Sigmoid colon (tissue), 7 donors: ENCODE measurements around the gene MGMT. TPM values are rescaled to one million over a fixed set of nuclear protein-coding genes. Genes with fewer than 3 reads are reported as not detected.

Source experiments
- DNase-seq: peaks from one replicate; pipeline ENCODE4 v3.0.0-alpha.2; 2019
- H3K27ac ChIP-seq, 4 donors: fragments of 200-600 bp; sonication (generic); one replicate each; pipeline ENCODE4 v1.5.1; 2016 to 2019; ENCODE audit warnings: mild to moderate bottlenecking in 1 of 4
- H3K27me3 ChIP-seq, 3 donors: fragments of 200-600 bp; sonication (generic); one replicate each; pipeline ENCODE4 v1.5.1; 2019; ENCODE audit warnings: mild to moderate bottlenecking in 1 of 3
- H3K36me3 ChIP-seq, 4 donors: fragments of 200-600 bp; sonication (generic); one replicate each; pipeline ENCODE4 v1.5.1; 2016 to 2019
- H3K4me1 ChIP-seq, 4 donors: fragments of 200-600 bp; sonication (generic); one replicate each; pipeline ENCODE4 v1.5.1; 2017 to 2019
- H3K4me3 ChIP-seq, 4 donors: fragments of 200-600 bp; sonication (generic); one replicate each; pipeline ENCODE4 v1.5.1; 2017 to 2019; ENCODE audit warnings: mild to moderate bottlenecking in 2 of 4, moderate library complexity in 1 of 4
- H3K9me3 ChIP-seq, 4 donors: fragments of 200-600 bp in 3 of 4; sonication (generic) in 3 of 4; one replicate each; pipeline versions ENCODE4 v1.5.1 to v1.6.1; 2013 to 2019
- CTCF ChIP-seq, 4 experiments: fragments of 450-650 bp in 3 of 4; fragments of 200-600 bp in 1 of 4; IDR thresholded peaks; one replicate each; pipeline ENCODE4 v1.5.1; 2016 to 2019; ENCODE audit warnings: antibody characterized with exemption in 4 of 4, mild to moderate bottlenecking in 3 of 4, moderate library complexity in 2 of 4
- EP300 ChIP-seq, 4 donors: sonication (generic); formaldehyde crosslinking; IDR thresholded peaks; one replicate each; pipeline ENCODE4 v1.6.1; 2017; ENCODE audit warnings: antibody characterized with exemption in 4 of 4
- POLR2A ChIP-seq, 2 donors: fragments of 450-650 bp; IDR thresholded peaks; one replicate each; pipeline ENCODE4 v1.6.1; 2016; ENCODE audit warnings: antibody characterized with exemption in 2 of 2, mild to moderate bottlenecking in 2 of 2, moderate library complexity in 2 of 2
- POLR2AphosphoS5 ChIP-seq, 4 donors: sonication (generic); formaldehyde crosslinking; IDR thresholded peaks; one replicate each; pipeline ENCODE4 v1.6.1; 2017; ENCODE audit warnings: antibody characterized with exemption in 4 of 4
- WGBS, 2 donors: extraction: QIAGEN DNeasy Blood & Tissue Kit; methylation state at CpG; one replicate each; pipeline ENCODE4 v1.1.7; 2013; 5-methylcytosine and 5-hydroxymethylcytosine counted together
- intact Hi-C: fragments of 100-400 bp; cut with DNase I; formaldehyde crosslinking; loops from one replicate; pipeline ENCODE4 v1.15.1; 2023
- polyA plus RNA-seq, 3 donors: library from polyadenylated mRNA; stranded (reverse); fragments of 200-250 nt; gene quantifications; one replicate each; pipeline ENCODE4 v1.2.3, GENCODE V29; 2013
- total RNA-seq, 4 donors: library from RNA; depleted of rRNA; stranded (reverse); fragments of >200 nt; gene quantifications; one replicate each; pipeline ENCODE4 v1.1.0, GENCODE V29; 2016
- donor health status: healthy with polysubstance abuse.
- donor health status: Bipolar disorder and iron deficiency.
- donor health status: healthy.

MGMT gene
- total and polyA plus RNA-seq, 7 donors, result 7.2 to 40.3 (median 24.3) TPM

DNA sequence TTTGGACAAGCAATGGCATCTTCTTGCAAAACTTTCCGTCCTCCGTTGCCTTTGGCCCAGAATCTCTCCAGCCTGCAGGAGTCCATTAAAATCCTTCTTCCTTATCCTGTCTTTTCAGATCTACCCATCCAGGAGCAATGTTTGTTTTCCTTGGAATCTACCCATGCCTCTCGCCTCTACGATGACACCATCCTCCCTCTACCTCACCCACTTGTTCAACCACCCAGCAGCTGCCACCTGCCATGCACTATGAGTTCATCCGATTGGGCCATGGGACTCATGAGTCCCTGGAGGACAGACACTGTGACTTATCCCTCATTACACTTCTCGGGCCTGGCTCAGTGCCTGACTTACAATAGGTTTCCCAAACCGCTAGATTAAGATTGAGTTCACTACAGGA is 26.8 kb upstream of the MGMT start:
- H3K4me1 ChIP-seq, result no peaks in the 10 kb centered on the region
- no peaks in the 10 kb centered on the region for H3K27me3 ChIP-seq
- no peaks in the 10 kb centered on the region for H3K9me3 ChIP-seq
- no peak for TF ChIP-seq CTCF (IDR thresholded peaks at IDR 0.05)
- no peak for TF ChIP-seq EP300 (IDR thresholded peaks at IDR 0.05)
- TF ChIP-seq POLR2A (IDR thresholded peaks at IDR 0.05), result no peak
- no peak for TF ChIP-seq POLR2AphosphoS5 (IDR thresholded peaks at IDR 0.05)
- H3K4me3 ChIP-seq, result no peak overlapping the region
- 90 to 91% methylated on average over 7 of the region's 7 CpGs for WGBS, 2 donors
- intact Hi-C loops, result no loop called here
- no peak for DNase-seq
- H3K27ac ChIP-seq, result no peak overlapping the region
- H3K36me3 ChIP-seq, result no peaks in the 10 kb centered on the region

DNA sequence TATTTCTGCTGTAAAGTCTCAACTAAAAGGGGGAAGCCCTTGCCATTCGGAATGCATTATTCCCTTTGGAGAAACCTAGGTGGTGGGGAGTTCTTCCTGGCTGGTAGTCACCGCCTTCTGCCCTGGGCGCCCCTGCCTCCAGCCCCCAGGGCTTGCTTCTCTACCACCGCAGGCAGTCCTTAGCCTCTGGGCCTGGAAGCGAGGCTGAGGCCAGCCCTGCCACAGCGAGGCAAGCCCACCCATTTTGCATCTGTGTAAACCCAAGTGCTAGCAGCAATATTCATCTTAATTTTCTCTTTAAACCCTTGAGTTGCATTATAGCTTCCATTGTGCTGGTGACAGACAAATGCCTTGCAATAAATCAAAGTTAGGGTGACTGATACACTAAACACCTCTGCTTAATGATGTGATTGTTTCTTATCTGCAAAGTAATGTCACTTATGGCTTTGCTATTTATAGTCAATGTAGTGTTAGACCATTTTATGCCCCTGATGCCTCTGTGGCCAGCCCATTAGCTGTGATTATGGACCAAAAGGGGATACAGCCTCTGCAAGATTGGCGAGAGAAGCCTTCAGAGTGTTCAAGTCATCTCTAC is 26.2 kb upstream of the MGMT start:
- WGBS, 2 donors, result 78 to 82% methylated on average over 7 of the region's 7 CpGs
- DNase-seq, result no peak
- Histone ChIP-seq H3K27me3 (no peaks in the 10 kb centered on the region), H3K4me1 (no peaks in the 10 kb centered on the region), H3K4me3 (no peak overlapping the region), H3K27ac (no peak overlapping the region), H3K9me3 (no peaks in the 10 kb centered on the region), H3K36me3 (no peaks in the 10 kb centered on the region)
- TF ChIP-seq POLR2AphosphoS5 (IDR thresholded peaks at IDR 0.05) (no peak), EP300 (IDR thresholded peaks at IDR 0.05) (no peak), POLR2A (IDR thresholded peaks at IDR 0.05) (no peak), CTCF (IDR thresholded peaks at IDR 0.05) (no peak)
- intact Hi-C loops, result no loop called here

GRCh38 chr10:129441372-129442009 is 25.6 kb upstream of the MGMT start:
- Histone ChIP-seq H3K27me3 (no peaks in the 10 kb centered on the region), H3K4me1 (no peaks in the 10 kb centered on the region), H3K9me3 (no peaks in the 10 kb centered on the region), H3K4me3 (no peak overlapping the region), H3K27ac (no peak overlapping the region), H3K36me3 (no peaks in the 10 kb centered on the region)
- TF ChIP-seq EP300 (IDR thresholded peaks at IDR 0.05) (no peak), POLR2AphosphoS5 (IDR thresholded peaks at IDR 0.05) (no peak), CTCF (IDR thresholded peaks at IDR 0.05) (no peak), POLR2A (IDR thresholded peaks at IDR 0.05) (no peak)
- intact Hi-C loops, result no loop called here
- WGBS, 2 donors, result 56 to 73% methylated on average over 9 of the region's 9 CpGs
- no peak for DNase-seq

- H3K4me3 ChIP-seq, result no peak overlapping the region
- TF ChIP-seq EP300 (IDR thresholded peaks at IDR 0.05) (no peak), POLR2A (IDR thresholded peaks at IDR 0.05) (no peak)
- H3K27me3 ChIP-seq, result no peaks in the 10 kb centered on the region
- no peak for DNase-seq
- no peaks in the 10 kb centered on the region for H3K36me3 ChIP-seq
- intact Hi-C loops, result no loop called here
- no peaks in the 10 kb centered on the region for H3K4me1 ChIP-seq
- H3K9me3 ChIP-seq, result no peaks in the 10 kb centered on the region
- WGBS, 2 donors, result 82 to 85% methylated on average over 7 of the region's 7 CpGs
- H3K27ac ChIP-seq, result no peak overlapping the region
These were observed 24.2 kb upstream of the MGMT start for GRCh38 chr10:129442866-129443265.

GRCh38 chr10:129444359-129444758 is 22.7 kb upstream of the MGMT start:
- Histone ChIP-seq H3K36me3 (no peaks in the 10 kb centered on the region), H3K27ac (no peak overlapping the region), H3K9me3 (no peaks in the 10 kb centered on the region), H3K4me3 (no peak overlapping the region), H3K27me3 (no peaks in the 10 kb centered on the region), H3K4me1 (no peaks in the 10 kb centered on the region)
- intact Hi-C loops, result no loop called here
- 80 to 90% methylated on average over 2 of the region's 2 CpGs for WGBS, 2 donors
- no peak for DNase-seq
- TF ChIP-seq POLR2A (IDR thresholded peaks at IDR 0.05) (no peak), EP300 (IDR thresholded peaks at IDR 0.05) (no peak), CTCF (IDR thresholded peaks at IDR 0.05) (no peak), POLR2AphosphoS5 (IDR thresholded peaks at IDR 0.05) (no peak)
